HepG2 (cell line): Measurements from ENCODE around the gene TMEM97. TPM values are rescaled to one million over a fixed set of nuclear protein-coding genes. Genes with fewer than 3 reads are reported as not detected.
A peak's percentile ranks its signal among the peaks of the same experiment; 100 is the strongest.

ENCODE experiments used
- KDM1A ChIP-seq: IDR thresholded peaks from 2 replicates; pipeline ENCODE4 v1.6.1; 2016; ENCODE audit warnings: missing compliant biosample characterization
- PAF1 ChIP-seq: IDR thresholded peaks from 2 replicates; pipeline ENCODE4 v1.6.1; 2016; ENCODE audit warnings: missing genetic modification reagents, missing compliant biosample characterization
- SMARCE1 ChIP-seq: fragments of 450-650 bp; IDR thresholded peaks from 2 replicates; pipeline ENCODE4 v1.6.1; 2017; ENCODE audit warnings: borderline replicate concordance
- SMC3 ChIP-seq: IDR thresholded peaks from 2 replicates; pipeline ENCODE4 v1.6.1; 2011; ENCODE audit warnings: low read length, improper control_type of control experiment
- SYNCRIP ChIP-seq: fragments of 200-400 bp; formaldehyde crosslinking; IDR thresholded peaks from 2 replicates; pipeline ENCODE4 v1.6.1; 2018; ENCODE audit warnings: mild to moderate bottlenecking, low read depth, low read length; ENCODE audit not compliant: insufficient read depth
- polyA plus RNA-seq, 8 experiments: library from polyadenylated mRNA; depleted of rRNA in 3 of 8; stranded (reverse) in 7 of 8; unstranded in 1 of 8; fragments of >200 nt; fragmentation: Illumina TruSeq in 4 of 8; extraction: Trizol in 4 of 8; gene quantifications; 2 replicates each; pipeline versions ENCODE4 v1.2.1 to v1.2.3, GENCODE V29; 2011 to 2016; ENCODE audit warnings: low read depth in 4 of 8, missing spikeins in 1 of 8, mixed read lengths in 1 of 8; ENCODE audit not compliant: insufficient read depth in 1 of 8
- total RNA-seq, 5 experiments: library from RNA; depleted of rRNA; stranded (reverse); fragments of >200 nt; fragmentation: Illumina TruSeq; extraction: Trizol; gene quantifications; 2 replicates each; pipeline ENCODE4 v1.2.3, GENCODE V29; 2016; ENCODE audit warnings: low read depth in 1 of 5
- TF ChIP-seq, protein P1 (sequence below): sonication (generic); formaldehyde crosslinking; IDR thresholded peaks from 2 replicates; pipeline ENCODE4 v1.5.1; 2020; ENCODE audit warnings: mild to moderate bottlenecking, moderate library complexity, missing genetic modification reagents
- TF ChIP-seq, protein P2 (sequence below): sonication (generic); formaldehyde crosslinking; IDR thresholded peaks from 2 replicates; pipeline ENCODE4 v1.4.0; 2020; ENCODE audit warnings: missing genetic modification reagents

Gene TMEM97
- total and polyA plus RNA-seq, 2 of the 13 experiments (the other 11 are each of a cell fraction or from before 2014, with no cell fraction given), result 69.6 to 137 TPM

DNA sequence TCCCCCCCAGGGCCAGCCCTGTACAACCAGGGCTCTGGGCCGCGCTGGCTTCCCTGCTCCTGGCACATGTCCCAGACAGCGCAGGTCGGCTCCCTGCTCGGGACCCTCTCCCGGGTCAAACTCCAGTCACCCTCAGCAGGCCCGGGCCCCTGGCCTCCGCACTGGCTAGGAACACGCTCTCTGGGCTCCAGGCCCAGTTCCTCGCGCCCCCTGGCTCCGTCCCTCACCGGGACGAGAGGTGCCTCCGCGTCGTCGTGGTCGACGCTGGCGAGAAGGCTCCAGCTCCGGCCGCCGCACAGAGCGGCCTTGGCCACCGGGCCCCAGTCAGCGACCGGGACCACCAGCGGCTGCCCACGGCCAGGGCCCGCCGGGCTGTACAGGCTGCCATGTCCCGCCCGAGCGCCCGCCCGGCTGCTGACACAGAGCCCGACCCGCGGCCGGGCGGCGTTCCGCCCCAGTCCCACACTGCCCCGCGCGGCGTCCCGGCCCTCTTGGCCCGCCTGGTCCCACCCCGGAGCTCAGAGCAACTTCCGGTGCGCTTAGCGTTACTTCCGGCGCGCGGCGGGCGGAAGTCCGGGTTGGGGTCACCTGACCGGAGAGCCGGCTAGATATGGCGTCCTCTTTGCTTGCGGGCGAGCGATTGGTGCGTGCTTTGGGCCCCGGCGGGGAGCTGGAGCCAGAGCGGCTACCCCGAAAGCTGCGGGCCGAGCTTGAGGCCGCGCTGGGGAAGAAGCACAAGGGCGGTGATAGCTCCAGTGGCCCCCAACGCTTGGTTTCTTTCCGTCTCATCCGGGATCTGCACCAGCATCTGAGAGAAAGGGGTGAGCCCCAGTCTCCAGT, 38.3 kb downstream of the TMEM97 start, which contains the start of gene POLDIP2 (continued):
- TF ChIP-seq, protein P1, sequence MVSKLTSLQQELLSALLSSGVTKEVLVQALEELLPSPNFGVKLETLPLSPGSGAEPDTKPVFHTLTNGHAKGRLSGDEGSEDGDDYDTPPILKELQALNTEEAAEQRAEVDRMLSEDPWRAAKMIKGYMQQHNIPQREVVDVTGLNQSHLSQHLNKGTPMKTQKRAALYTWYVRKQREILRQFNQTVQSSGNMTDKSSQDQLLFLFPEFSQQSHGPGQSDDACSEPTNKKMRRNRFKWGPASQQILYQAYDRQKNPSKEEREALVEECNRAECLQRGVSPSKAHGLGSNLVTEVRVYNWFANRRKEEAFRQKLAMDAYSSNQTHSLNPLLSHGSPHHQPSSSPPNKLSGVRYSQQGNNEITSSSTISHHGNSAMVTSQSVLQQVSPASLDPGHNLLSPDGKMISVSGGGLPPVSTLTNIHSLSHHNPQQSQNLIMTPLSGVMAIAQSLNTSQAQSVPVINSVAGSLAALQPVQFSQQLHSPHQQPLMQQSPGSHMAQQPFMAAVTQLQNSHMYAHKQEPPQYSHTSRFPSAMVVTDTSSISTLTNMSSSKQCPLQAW (CRISPR knock-in tag), result peak; percentile 66; the same call in 1 of the 2 replicates
- TF ChIP-seq, protein P2, sequence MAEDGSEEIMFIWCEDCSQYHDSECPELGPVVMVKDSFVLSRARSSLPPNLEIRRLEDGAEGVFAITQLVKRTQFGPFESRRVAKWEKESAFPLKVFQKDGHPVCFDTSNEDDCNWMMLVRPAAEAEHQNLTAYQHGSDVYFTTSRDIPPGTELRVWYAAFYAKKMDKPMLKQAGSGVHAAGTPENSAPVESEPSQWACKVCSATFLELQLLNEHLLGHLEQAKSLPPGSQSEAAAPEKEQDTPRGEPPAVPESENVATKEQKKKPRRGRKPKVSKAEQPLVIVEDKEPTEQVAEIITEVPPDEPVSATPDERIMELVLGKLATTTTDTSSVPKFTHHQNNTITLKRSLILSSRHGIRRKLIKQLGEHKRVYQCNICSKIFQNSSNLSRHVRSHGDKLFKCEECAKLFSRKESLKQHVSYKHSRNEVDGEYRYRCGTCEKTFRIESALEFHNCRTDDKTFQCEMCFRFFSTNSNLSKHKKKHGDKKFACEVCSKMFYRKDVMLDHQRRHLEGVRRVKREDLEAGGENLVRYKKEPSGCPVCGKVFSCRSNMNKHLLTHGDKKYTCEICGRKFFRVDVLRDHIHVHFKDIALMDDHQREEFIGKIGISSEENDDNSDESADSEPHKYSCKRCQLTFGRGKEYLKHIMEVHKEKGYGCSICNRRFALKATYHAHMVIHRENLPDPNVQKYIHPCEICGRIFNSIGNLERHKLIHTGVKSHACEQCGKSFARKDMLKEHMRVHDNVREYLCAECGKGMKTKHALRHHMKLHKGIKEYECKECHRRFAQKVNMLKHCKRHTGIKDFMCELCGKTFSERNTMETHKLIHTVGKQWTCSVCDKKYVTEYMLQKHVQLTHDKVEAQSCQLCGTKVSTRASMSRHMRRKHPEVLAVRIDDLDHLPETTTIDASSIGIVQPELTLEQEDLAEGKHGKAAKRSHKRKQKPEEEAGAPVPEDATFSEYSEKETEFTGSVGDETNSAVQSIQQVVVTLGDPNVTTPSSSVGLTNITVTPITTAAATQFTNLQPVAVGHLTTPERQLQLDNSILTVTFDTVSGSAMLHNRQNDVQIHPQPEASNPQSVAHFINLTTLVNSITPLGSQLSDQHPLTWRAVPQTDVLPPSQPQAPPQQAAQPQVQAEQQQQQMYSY (CRISPR knock-in tag), result peak; percentile 20; the same call in 1 of the 2 replicates
- no peak for TF ChIP-seq SMARCE1
- no peak for TF ChIP-seq SMC3
- no peak for TF ChIP-seq SYNCRIP
- TF ChIP-seq PAF1 (CRISPR knock-in tag), result no peak
- TF ChIP-seq KDM1A (CRISPR knock-in tag), result no peak
